ENCODE data around the gene ABCC11.

GRCh38 chr16:48271728-48272127, 24.4 kb upstream of the ABCC11 start:
- TF ChIP-seq RAD21 (IDR thresholded peaks at IDR 0.05; ENCODE audit: low read length), result peak; percentile 16; the same call in 1 of the 2 replicates
- TF ChIP-seq CTCF (conservative IDR thresholded peaks at IDR 0.05; ENCODE audit: low read depth, low read length), result peak; percentile 24; the same call in 1 of the 2 replicates
- TF ChIP-seq POLR2A (IDR thresholded peaks at IDR 0.05; ENCODE audit: low read depth, low read length), result no peak
- 0 out of 2 replicates have a peak, but pooled peaks have one; percentile 7 for TF ChIP-seq SMC3 (IDR thresholded peaks at IDR 0.05; ENCODE audit: low read depth, low read length)

Measured in IMR-90 (cell line).